GM18909 (cell line): Measurements from ENCODE around the gene IPMK.

Experiments
- ATAC-seq: cut with Tn5 transposase; IDR thresholded peaks from one replicate; pipeline ENCODE4 v1.9.1; 2021; ENCODE audit warnings: mild to moderate bottlenecking; ENCODE audit not compliant: unreplicated experiment, poor library complexity

Gene IPMK

DNA sequence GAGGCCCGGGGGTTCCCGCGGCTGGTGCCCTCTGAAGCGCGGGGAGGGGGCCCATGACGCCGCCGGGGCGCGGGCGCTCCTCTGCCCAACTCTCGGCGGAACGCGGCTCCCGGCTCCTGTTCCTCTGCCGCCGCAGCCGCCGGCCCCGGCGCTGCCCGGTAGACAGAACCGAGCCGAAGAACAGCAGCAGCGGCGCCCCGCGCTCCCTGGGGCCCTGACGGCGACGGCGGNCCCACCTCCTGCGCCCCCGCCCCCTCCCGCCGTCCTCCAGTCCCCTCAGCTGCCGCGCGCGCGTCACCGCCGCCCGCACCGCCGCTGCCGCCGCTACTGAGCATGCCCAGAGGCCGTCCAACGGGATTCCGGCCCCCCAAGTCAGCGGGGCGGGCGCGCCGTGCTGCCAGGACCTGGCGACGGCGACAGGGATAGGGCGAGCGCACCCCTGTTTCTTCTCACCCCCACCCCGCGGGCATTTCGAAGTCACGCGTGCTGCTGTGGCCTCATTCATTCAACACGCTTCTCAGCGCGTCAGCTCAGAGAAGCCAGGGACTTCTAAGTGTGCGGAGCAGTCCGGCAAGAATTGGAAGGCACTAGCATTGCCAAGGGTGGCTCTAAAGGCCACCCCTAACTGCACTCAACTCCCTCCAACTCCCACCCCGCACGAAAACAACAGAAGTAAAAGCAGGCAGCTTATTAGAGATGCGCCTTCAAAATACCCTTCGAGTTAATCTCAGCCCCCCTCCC, at the start of gene IPMK:
Gene IPMK (minus strand): TSS at position 182 of the 741 bp plus-strand sequence. CDS start 283 bp downstream, outside the sequence.
- peak; percentile 66 for ATAC-seq

DNA sequence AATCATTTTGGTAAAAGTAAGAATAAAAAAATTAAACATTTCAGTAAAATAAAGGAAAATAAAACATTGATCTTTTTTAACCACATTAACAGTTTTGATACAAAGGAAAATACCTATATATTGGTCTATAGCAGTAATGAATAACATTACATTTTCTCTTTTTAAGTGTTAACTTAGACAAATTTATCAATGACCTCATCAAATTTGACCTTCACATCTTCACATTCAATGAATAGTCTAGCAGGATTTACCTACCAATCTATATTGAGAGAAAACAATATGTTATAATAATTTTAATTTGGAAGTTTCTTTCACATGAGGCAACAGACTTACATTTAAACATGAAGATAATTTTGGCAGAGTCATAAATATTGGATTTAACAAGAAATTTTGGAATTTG, 49.2 kb upstream of the IPMK start:
- ATAC-seq, result no peak

DNA sequence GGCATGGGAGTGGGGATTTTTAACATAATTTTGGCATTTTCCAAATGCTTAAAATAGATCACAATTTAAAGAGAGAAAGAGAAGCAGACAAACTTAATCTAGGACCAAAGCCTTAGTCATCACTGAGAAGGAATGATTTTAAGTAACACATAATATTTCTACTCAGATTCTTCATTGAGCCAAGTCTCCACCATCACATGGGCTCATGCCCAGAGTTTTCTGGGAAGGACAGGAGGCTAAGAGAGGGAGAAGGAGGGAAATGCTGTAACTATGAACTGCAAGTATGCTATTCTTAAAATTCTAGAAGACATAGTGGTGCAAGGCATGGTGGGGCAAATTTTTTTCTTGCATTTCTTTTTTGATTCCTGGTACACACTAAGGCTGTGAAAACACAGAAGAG, 43.3 kb upstream of the IPMK start:
- ATAC-seq, result no peak

DNA sequence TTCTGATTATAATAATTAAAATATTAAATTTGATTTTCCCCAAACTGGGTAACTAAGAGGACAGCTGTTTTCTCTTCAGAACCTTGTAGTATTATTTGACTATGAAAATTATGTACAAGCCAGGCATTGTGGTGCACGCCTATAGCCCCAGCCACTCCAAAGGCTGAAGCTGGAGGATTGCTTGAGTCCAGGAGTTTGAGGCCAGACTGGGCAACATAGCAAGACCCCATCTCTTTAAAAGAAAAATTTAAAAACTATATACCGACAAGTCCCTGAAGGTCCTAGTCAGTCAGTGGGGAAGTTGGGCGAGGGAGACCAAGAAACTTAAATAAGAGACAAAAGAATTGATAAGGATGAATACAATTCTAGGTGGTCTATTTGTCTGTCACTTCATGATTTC, 40.0 kb upstream of the IPMK start:
- no peak for ATAC-seq

DNA sequence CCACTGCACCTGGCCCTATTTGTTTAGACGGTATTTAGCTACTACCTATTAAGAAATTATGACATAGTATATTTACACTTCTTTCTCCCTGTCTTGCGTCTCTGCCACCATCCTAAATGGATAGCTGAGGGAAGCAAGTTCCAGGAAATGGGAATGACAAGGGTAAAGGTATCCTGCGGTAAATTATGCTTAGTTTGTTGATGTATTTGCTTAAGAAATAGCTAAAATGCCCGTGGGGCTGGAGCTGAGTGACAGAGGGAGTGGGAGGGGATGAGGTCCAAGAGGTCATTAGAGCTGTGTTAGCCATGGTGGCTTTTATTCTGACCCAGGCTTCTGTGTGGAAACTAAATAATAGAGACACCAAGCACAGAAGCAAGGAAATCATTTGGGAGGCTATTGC, 38.1 kb upstream of the IPMK start:
- ATAC-seq, result no peak

DNA sequence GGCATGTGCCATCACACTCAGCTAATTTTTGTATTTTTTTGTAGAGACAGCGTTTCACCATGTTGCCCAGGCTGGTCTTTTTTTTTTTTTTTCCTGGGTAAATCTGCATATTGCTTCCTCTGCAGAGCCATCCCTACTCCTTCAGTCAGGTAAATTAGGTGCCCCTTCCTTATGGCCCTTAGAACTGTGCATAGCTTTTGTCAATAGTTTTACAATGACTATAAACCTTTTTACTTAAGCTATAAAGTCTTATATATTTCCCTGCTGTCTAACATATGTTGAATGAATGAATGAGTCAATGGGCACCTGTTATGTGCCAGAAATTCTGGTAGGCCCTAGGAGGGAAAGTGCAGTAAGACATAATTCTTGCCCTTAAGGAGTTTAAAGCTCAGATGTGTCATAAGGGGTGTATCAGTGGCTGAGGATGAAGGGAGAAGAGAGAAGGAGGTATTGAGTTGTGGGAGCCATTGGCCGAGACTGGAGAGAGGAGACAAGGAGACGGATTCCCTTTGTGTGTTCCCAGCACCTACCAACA, 36.5 kb upstream of the IPMK start:
- no peak for ATAC-seq

DNA sequence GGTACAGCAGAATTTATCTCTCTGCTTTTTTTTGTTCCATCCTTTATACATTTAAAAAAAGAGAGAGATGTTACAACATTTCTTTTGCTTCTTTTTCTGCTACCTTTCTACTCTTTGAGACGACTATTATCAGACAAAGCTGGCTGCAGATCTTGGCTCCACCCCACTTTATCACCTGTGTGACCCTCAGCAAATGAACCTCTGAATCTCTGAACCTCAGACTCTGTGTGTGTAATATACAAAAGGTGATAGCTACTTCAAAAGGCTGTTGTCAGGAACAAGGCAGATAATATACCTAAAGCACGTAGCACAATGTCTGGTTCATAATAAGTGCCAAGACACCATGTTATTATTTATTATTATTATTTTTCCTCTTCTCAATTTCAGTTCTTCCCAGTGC, 34.6 kb upstream of the IPMK start:
- no peak for ATAC-seq

DNA sequence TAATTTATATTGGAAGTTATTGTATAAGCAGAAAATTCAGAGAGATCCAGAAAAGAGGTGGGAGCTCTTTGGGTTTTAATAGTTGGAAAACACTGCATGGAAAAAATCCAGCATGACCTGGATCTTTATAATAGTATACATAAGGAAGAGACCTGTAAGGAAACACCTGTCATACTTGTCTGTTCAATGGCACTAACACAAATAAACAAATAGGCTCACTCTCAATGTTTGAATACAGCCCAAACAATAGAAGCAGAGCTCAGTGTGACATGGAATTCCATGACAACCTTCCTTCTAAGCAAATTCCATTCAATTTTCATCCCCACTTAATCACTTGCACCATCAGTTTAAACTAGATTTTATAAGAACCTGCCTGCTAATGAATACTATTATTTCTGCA, 33.0 kb upstream of the IPMK start:
- ATAC-seq, result no peak

DNA sequence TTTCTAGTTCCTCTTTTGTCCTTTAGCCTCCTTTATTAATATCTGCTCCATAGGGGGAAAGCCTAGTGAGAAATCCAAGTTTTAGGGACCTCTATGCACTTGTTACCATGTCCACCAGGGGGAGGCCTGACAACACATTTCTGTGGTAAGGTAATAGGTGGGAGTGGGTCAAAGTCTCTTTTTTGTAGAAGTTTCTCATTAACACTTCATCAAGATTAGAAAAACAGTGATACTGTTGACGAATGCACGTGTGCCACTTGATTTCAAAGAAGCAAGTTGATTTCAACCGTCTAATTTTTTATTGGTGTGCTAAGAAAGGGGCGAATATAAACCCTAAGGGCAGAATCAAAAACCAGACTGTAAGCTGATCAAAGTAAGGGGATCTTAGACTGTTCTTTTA, 31.9 kb upstream of the IPMK start:
- peak; percentile 95 for ATAC-seq

DNA sequence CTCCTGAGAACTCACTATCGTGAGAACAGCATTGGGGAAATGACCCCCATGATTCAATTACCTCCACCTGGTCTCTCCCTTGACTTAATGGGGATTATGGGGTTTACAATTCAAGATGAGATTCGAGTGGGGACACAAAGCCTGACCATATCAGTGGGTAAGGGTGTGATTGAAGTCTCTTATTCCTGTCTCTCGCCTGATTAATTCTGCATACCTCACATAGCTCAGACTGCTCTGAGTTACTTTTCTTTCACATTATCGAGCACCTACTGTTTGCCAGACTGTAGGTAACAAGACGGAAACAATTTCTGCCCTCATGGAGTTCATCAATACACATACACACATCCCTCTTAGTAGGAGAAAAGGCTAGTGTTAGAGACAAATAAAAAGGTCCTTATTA, 26.3 kb upstream of the IPMK start:
- no peak for ATAC-seq

DNA sequence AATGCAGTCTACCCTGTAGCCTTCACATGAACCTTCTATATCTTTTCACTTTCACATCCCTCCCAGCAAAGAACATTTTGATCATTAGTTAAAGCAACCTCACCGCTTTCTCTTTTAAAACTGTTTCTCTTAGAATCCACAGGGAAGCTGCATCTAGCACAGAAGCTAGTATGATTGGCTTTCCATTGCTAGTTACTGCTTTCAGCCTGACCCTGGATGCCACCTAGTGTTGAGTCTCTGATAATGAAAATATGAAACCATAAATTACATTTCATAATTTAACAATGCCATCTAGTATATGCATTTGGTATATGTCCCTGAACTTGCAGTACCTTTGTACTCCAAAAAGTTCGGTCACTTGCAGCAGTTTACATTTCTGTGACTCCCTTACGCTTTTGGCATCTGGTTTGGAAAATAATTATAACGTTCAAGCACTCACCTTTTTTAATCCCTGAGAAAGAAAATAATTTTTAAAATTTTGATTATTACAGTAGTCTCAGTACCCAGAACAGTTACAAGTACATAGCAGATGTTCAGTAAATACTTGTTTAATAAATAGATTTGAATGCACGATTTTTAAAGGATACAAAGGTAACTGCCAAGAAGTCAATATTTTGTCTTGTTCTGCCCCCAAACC, 24.0 kb upstream of the IPMK start:
- peak; percentile 95 for ATAC-seq

DNA sequence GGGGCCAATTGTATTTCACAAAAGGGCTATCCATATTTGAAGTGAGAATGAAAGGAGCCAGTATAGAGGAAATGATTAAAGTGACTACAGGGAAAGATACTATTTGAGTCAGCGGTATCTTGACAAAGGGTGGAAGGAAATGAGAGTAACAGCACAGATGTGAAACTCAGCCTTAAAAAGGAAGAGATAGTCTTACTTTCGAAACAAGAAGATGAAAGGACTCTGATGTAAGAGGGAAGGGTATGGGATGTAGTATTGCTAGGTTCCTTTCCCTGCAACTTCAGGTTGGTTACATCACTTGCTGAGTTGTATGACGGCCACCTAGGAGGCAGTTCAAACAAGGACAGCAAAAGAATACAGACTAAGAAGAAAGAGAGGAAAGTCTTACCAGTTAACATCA, 14.9 kb upstream of the IPMK start:
- peak; percentile 99 for ATAC-seq

DNA sequence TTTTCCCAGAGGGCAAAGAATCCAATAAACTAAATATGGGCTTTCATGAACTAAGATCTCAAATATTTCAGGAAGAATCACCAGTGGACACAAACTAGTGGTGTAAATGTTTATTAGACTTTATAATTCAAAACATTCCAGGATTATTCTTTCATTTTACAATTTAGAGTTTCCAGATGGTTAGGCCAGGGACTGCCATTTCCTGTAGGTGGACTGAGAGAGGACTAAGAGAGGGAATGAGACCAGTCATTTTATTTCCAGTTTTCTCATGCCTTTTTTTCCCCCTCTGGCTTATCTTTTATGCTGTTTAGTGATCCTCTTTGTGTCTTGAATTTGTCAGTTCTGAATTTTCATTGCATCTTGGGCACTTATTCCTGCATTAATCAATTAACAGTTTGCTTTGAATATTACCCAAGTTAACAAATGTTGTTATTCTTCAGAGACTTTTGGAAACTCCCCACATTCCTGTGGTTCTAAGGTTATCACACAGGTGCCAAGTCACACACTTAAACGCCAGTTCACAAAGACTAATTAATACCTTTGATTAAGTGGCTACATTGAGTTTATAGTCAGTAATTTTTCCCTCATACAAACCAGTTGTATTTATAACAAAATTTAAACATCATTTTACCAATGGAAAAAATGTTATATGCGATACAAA, 13.5 kb upstream of the IPMK start:
- no peak for ATAC-seq

DNA sequence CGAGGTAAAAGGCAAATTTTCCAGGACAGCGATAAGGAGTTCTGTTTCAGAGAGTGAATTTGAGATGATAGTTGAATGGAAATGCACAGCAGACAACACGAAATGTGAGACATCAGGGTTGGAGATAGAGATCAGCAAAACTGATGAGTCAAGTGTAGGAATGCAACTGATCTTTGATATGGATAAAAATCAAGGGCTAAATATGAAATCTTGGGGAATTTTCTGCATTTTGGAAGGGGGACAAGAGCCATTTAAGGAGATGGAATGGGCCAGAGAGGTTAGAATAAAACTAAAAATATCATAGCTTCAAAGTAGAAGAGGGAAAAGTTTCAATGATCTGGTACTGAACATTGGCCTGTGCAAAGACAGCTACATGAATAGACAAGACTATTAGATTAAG, 12.8 kb upstream of the IPMK start:
- ATAC-seq, result no peak

DNA sequence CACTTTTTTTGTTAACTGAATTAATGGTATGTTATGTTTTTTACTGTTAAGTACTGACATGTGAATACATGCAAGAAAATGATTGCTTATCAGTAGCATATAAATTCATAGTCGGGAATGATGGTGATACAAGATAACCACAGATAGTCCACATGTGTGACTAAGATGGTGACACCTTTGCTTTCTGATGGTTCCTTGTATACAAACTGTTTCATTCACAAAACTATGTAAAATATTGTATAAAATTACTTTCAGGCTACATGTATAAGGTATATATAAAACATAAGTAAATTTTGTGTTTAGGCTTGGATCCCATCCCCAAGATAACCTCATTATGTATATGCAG, 11.2 kb upstream of the IPMK start:
- ATAC-seq, result no peak

DNA sequence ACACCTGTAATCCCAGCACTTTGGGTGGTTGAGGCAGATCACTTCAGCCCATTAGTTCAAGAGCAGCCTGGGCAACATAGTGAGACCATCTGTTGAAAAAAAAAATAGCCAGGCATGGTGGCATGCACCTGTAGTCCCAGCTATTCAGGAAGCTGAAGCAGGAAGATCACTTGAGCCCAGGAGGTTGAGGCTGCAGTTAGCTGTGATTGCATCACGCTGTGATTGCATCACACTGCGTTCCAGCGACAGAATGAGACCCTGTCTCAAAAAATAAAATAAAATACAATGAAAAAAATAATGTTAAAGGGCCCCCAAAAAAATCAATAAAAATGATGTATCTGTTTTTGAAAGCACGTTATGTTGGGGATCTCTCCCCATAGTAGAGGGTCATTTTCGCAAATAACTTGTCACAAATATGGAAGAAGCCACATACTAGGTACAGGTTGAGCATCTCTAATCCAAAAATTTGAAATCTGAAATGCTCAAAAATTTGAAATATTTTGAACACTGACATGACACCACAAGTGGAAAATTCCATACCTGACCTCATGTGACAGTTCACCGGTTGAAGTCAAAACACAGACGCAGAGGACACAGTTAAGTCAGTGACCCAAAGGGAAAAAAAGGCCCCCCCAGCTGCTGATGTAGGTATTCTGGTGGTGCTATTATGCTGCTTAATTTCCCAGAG, 10.7 kb upstream of the IPMK start:
- no peak for ATAC-seq

DNA sequence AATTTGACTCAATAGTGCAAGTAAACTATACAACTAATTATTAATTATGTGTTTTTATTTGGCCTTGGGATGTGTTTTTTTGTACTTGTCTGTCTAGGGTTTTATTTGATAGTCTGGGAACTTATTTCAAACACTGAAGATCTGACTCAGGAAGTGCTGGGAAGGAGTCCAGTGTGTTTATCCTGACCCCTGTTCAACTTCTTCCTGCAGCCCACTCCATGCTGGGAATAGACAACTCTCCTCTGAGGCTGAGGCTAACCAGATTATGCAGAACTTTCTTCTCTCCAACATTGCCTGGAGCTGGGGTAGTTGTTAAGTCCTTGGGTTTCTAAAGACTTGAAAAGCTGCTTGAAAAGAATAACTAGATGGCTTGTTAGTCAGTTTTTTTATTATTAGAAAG, 8.2 kb upstream of the IPMK start:
- ATAC-seq, result no peak

DNA sequence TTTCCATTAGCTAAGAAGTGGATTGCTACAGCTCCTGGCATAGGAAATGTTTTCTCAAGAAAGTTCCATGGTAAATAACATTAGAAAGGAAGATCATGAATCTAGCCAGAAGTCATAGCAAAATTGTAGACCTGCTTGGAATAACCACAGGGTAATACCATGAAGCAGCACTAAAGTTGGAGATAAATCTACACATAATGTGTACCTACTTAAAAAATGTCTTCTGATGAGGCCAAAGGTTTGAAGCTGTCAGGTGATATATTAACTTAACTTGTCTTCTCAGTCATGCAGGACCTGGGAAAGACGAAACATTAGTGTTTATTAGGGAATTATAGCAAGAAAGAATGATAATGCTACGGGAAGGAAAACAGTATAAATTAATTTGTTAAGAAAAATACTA, 7.6 kb upstream of the IPMK start:
- no peak for ATAC-seq

DNA sequence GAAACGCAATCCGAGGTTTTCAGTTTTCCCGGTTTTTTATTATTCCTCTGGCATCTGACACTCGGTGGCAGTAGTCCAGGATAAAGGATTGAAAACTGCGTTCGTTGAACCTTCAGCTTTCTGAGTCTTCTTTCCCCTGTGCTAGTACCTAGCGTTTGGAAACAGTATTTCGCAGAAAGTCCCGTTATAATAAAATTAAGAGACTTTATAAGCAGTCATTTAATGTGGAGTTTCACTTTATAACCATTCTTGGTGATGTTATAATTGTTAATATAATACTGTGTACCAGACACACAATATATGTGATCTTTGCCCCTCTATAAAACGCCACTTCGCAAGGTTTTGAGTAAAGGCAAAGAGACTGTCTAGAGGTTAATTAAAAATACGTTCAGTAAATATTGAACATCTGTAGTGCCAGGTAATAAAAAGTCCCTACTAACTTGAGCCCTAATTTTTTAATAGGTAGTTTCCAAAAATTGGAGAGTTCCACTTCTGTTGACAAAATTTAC, 2.1 kb upstream of the IPMK start:
- no peak for ATAC-seq

DNA sequence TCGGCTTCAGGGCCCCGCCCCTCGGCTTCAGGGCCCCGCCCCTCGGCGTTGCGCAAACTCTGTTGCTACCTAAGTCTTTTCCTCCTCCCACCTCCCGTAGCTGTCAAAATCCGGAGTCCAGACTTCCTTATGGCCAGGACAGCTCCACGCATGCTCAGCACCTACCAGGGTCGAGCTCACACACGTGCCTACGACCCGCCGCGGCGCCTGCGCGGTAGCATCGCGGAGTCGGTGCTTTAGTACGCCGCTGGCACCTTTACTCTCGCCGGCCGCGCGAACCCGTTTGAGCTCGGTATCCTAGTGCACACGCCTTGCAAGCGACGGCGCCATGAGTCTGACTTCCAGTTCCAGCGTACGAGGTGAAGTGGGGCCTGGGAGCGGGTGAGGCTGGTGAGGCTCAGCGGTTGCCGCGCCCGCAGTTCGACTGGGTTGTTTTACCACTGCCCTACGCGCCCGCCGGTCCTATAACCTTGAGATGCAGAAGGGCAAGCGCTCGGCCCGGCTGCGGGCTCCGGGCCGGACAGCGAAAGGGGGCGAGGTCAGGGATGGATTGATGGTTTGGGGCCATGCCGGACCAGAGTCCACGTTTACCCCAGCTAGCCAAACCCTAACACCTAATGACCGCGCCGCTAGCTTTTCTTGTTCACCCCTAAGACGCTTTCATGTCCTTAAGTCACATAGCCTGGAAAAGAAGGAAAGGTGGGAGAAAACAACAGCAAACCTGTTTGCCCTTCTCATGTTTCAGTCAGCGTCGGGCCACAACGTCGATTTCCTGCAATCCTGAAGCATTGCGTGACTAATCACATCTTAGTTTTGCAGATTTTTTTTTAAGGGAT, 1.5 kb upstream of the IPMK start, which contains the start of gene CISD1:
Gene CISD1 (plus strand): TSS at position 217 of the 836 bp plus-strand sequence. CDS start 112 bp downstream, at position 329.
- peak; percentile 62 for ATAC-seq
